Neuronal stem cell (in vitro differentiated cells): ENCODE measurements around the gene SCAF1.

Experiments used
- DNase-seq: peaks from one replicate; pipeline ENCODE4 v3.0.0-alpha.2; 2013; ENCODE audit warnings: low spot score
- H2AFZ ChIP-seq: one replicate; pipeline ENCODE4 v1.6.1; 2013; ENCODE audit warnings: mild to moderate bottlenecking, low read length, inconsistent platforms
- H2AK5ac ChIP-seq: 2 replicates; pipeline ENCODE4 v1.6.1; 2013; ENCODE audit warnings: low read depth, mild to moderate bottlenecking, inconsistent platforms, low read length, moderate library complexity, mixed read lengths
- H2BK120ac ChIP-seq: 2 replicates; pipeline ENCODE4 v1.6.1; 2013; ENCODE audit warnings: low read depth, mild to moderate bottlenecking, inconsistent platforms, low read length, moderate library complexity, mixed read lengths
- H2BK12ac ChIP-seq: one replicate; pipeline ENCODE4 v1.6.1; 2013; ENCODE audit warnings: low read length, inconsistent platforms
- H2BK15ac ChIP-seq: 2 replicates; pipeline ENCODE4 v1.6.1; 2013; ENCODE audit warnings: mild to moderate bottlenecking, low read length, inconsistent platforms, mixed read lengths
- H2BK5ac ChIP-seq: one replicate; pipeline ENCODE4 v1.6.1; 2013; ENCODE audit warnings: inconsistent platforms, mild to moderate bottlenecking, low read length, moderate library complexity
- H3K14ac ChIP-seq: one replicate; pipeline ENCODE4 v1.6.1; 2013; ENCODE audit warnings: low read length, inconsistent platforms
- H3K18ac ChIP-seq: 2 replicates; pipeline ENCODE4 v1.6.1; 2013; ENCODE audit warnings: low read length, inconsistent platforms
- H3K23ac ChIP-seq: 2 replicates; pipeline ENCODE4 v1.6.1; 2013; ENCODE audit warnings: low read depth, mild to moderate bottlenecking, mixed read lengths, low read length, inconsistent platforms; ENCODE audit not compliant: poor library complexity
- H3K27ac ChIP-seq: replicated peaks from 3 replicates; pipeline ENCODE4 v1.5.1; 2013; ENCODE audit warnings: low read length, inconsistent platforms
- H3K27me3 ChIP-seq, 3 experiments: 2 replicates each; pipeline ENCODE4 v1.6.1; 2013; ENCODE audit warnings: low read length in 3 of 3, mild to moderate bottlenecking in 2 of 3, inconsistent platforms in 1 of 3, low read depth in 1 of 3, mixed read lengths in 1 of 3, moderate library complexity in 1 of 3; ENCODE audit not compliant: control insufficient read depth in 3 of 3, insufficient read depth in 3 of 3
- H3K36me3 ChIP-seq, 2 donors: replicated peaks in 1 of 2; 2 replicates each; pipeline ENCODE4 v1.6.1; 2013; ENCODE audit warnings: low read length in 2 of 2; ENCODE audit not compliant: control insufficient read depth in 2 of 2, insufficient read depth in 2 of 2
- H3K4ac ChIP-seq: 2 replicates; pipeline ENCODE4 v1.6.1; 2013; ENCODE audit warnings: inconsistent platforms, mild to moderate bottlenecking, low read length, moderate library complexity
- H3K4me1 ChIP-seq, 2 donors: 1 replicate in 1 of 2; 2 replicates in 1 of 2; pipeline ENCODE4 v1.6.1; 2013; ENCODE audit warnings: low read length in 2 of 2, low read depth in 1 of 2; ENCODE audit not compliant: control insufficient read depth in 2 of 2, insufficient read depth in 1 of 2
- H3K4me2 ChIP-seq: one replicate; pipeline ENCODE4 v1.6.1; 2013; ENCODE audit warnings: mild to moderate bottlenecking, low read length, inconsistent platforms; ENCODE audit not compliant: insufficient read depth, poor library complexity, severe bottlenecking
- H3K4me3 ChIP-seq, 2 donors: 2 replicates each; pipeline ENCODE4 v1.5.1; 2013; ENCODE audit warnings: low read length in 2 of 2, mild to moderate bottlenecking in 2 of 2, inconsistent platforms in 1 of 2, moderate library complexity in 1 of 2
- H3K79me1 ChIP-seq: one replicate; pipeline ENCODE4 v1.6.1; 2013; ENCODE audit warnings: low read depth, mild to moderate bottlenecking, inconsistent platforms, low read length, moderate library complexity
- H3K9ac ChIP-seq: one replicate; pipeline ENCODE4 v1.6.1; 2013; ENCODE audit warnings: mild to moderate bottlenecking, low read depth, low read length, inconsistent platforms; ENCODE audit not compliant: poor library complexity
- H3K9me3 ChIP-seq, 2 donors: replicated peaks in 1 of 2; 2 replicates each; pipeline versions ENCODE3 to v1.6.1; 2013; ENCODE audit warnings: low read length in 2 of 2, mild to moderate bottlenecking in 2 of 2, inconsistent platforms in 1 of 2, low read depth in 1 of 2, mixed read lengths in 1 of 2, moderate library complexity in 1 of 2; ENCODE audit not compliant: control insufficient read depth in 2 of 2, insufficient read depth in 1 of 2
- H4K8ac ChIP-seq: one replicate; pipeline ENCODE4 v1.6.1; 2013; ENCODE audit warnings: low read depth, mild to moderate bottlenecking, inconsistent platforms, low read length, moderate library complexity
- H4K91ac ChIP-seq: one replicate; pipeline ENCODE4 v1.6.1; 2013; ENCODE audit warnings: low read length, low read depth, mild to moderate bottlenecking, inconsistent platforms; ENCODE audit not compliant: poor library complexity
- WGBS, 2 donors: extraction: QIAGEN DNeasy Blood & Tissue Kit; methylation state at CpG; one replicate each; pipeline ENCODE4 v1.1.7; 2013; ENCODE audit warnings: missing lambda C conversion rate in 2 of 2, mixed read lengths in 1 of 2; ENCODE audit not compliant: insufficient read length in 2 of 2, insufficient replicate concordance in 1 of 2; ENCODE audit errors: extremely low coverage in 2 of 2; 5-methylcytosine and 5-hydroxymethylcytosine counted together
- small RNA-seq: library from polyadenylated mRNA; stranded (forward); fragments of <200 nt; extraction: miRNeasy Mini kit (QIAGEN cat#:217004); gene quantifications from one replicate; pipeline ENCODE3, GENCODE V24; 2013; ENCODE audit not compliant: insufficient read depth

SCAF1 gene

GRCh38 chr19:49705919-49706318 lies 63.9 kb downstream of the SCAF1 start:
- Histone ChIP-seq H2BK12ac (no peak overlapping the region), H3K4me1 (no peaks in the 10 kb centered on the region)
- no CpG with 5 or more reads among the region's 16 CpGs for WGBS, 2 donors

More at GRCh38 chr19:49705919-49706318, 63.9 kb downstream of the SCAF1 start:
- peaks cover 0 to 3% of the 10 kb centered on the region in 2 donors for H3K9me3 ChIP-seq
- peaks cover 3% of the 10 kb centered on the region for H3K79me1 ChIP-seq
- H3K14ac ChIP-seq, result no peak overlapping the region
- H2BK120ac ChIP-seq, result no peak overlapping the region
- no peak overlapping the region for H2AFZ ChIP-seq
- H3K36me3 ChIP-seq, result peaks cover 49 to 57% of the 10 kb centered on the region in 2 donors
- no peak overlapping the region for H3K18ac ChIP-seq
- no peak overlapping the region for H3K9ac ChIP-seq
- no peak overlapping the region for H3K4me3 ChIP-seq
- no peak overlapping the region for H2AK5ac ChIP-seq
- no peak overlapping the region for H4K91ac ChIP-seq
- no peak overlapping the region for H3K23ac ChIP-seq
- no peak overlapping the region for H2BK15ac ChIP-seq
- H3K27ac ChIP-seq, result no peak overlapping the region
- no peak overlapping the region for H4K8ac ChIP-seq
- no peak overlapping the region for H3K4ac ChIP-seq
- no peak for DNase-seq
- no peak overlapping the region for H2BK5ac ChIP-seq
- H3K4me2 ChIP-seq, result no peak overlapping the region
- no peaks in the 10 kb centered on the region for H3K27me3 ChIP-seq

Small RNAs within 50 kb of the gene (small RNA-seq; reads per million reads assigned to genes)
- 2.8 reads per million for gene MIR5088
